OCI-LY1 (cell line): ENCODE data around the gene PVALEF.

ENCODE experiments used
- CTCF ChIP-seq: fragments of 200-600 bp; sonication (generic), shearing (Covaris generic); IDR thresholded peaks from 2 replicates; pipeline ENCODE4 v1.5.1; 2017; ENCODE audit warnings: mild to moderate bottlenecking, antibody characterized with exemption, low read length, moderate library complexity, mixed read lengths
- EZH2 ChIP-seq: fragments of 200-600 bp; sonication (generic), shearing (Covaris generic); IDR thresholded peaks from 2 replicates; pipeline ENCODE4 v1.8.0; 2017; ENCODE audit warnings: borderline replicate concordance, mixed run types, mild to moderate bottlenecking, antibody characterized with exemption, low read length, moderate library complexity, mixed read lengths

- TF ChIP-seq CTCF (no peak), EZH2 (no peak)
Observed at GRCh38 chr17:81123052-81124048, 42.0 kb upstream of the PVALEF start.
